SK-N-SH (cell line): Measurements from ENCODE around the gene RFTN1. TPM values are rescaled to one million over a fixed set of nuclear protein-coding genes. Genes with fewer than 3 reads are reported as not detected.

Experiments
- CTCF ChIA-PET: fragments of 300-600, 350-600 bp; formaldehyde crosslinking; extraction: SDS; loops from one replicate; lab custom pipeline; 2021; lab: Yijun Ruan, JAX
- POLR2A ChIA-PET: fragments of 350-600 bp; sonication (Branson Sonifier 250); formaldehyde crosslinking; extraction: SDS; loops from one replicate; lab custom pipeline; 2020; ENCODE audit warnings: antibody characterized with exemption, inconsistent platforms; lab: Yijun Ruan, JAX
- DNase-seq: peaks from one replicate; pipeline ENCODE4 v3.0.0; 2012
- H2AFZ ChIP-seq: fragments of 200-600 bp; sonication (generic); 2 replicates; pipeline ENCODE4 v1.8.1; 2016; ENCODE audit warnings: antibody characterized with exemption, mild to moderate bottlenecking, low read depth
- H3F3A ChIP-seq: fragments of 200-600 bp; sonication (generic); replicated peaks from 2 replicates; pipeline ENCODE3; 2016; ENCODE audit warnings: antibody characterized with exemption, mild to moderate bottlenecking; ENCODE audit not compliant: insufficient read depth
- H3K27ac ChIP-seq, 2 experiments: fragments of 200-500 bp in 1 of 2; fragments of 200-600 bp in 1 of 2; sonication (Bioruptor generic) in 1 of 2; sonication (generic), shearing (Covaris generic) in 1 of 2; 2 replicates each; pipeline versions ENCODE4 v1.5.1 to v1.6.1; 2014 to 2016; ENCODE audit warnings: low read depth in 2 of 2, inconsistent platforms in 1 of 2, low read length in 1 of 2, mild to moderate bottlenecking in 1 of 2, mixed read lengths in 1 of 2
- H3K27me3 ChIP-seq: fragments of 200-600 bp; sonication (generic), shearing (Covaris generic); 2 replicates; pipeline ENCODE4 v1.6.1; 2016; ENCODE audit warnings: mixed run types; ENCODE audit not compliant: insufficient read depth
- H3K36me3 ChIP-seq, 2 experiments: fragments of 200-500 bp in 1 of 2; fragments of 200-600 bp in 1 of 2; sonication (Bioruptor generic) in 1 of 2; sonication (generic) in 1 of 2; replicated peaks in 1 of 2; 2 replicates each; pipeline versions ENCODE3 to v1.5.1; 2014 to 2016; ENCODE audit warnings: low read length in 1 of 2, mild to moderate bottlenecking in 1 of 2; ENCODE audit not compliant: insufficient read depth in 2 of 2, control insufficient read depth in 1 of 2
- H3K4me1 ChIP-seq, 2 experiments: fragments of 200-500 bp in 1 of 2; fragments of 200-600 bp in 1 of 2; sonication (Bioruptor generic) in 1 of 2; sonication (generic), shearing (Covaris generic) in 1 of 2; 2 replicates each; pipeline versions ENCODE4 v1.5.1 to v1.6.1; 2014 to 2016; ENCODE audit warnings: low read depth in 1 of 2, low read length in 1 of 2, mixed run types in 1 of 2; ENCODE audit not compliant: insufficient read depth in 2 of 2, control insufficient read depth in 1 of 2
- H3K4me2 ChIP-seq: fragments of 200-600 bp; sonication (generic), shearing (Covaris generic); 2 replicates; pipeline ENCODE4 v1.6.1; 2017; ENCODE audit warnings: mixed run types
- H3K4me3 ChIP-seq, 2 experiments: fragments of 200-500 bp in 1 of 2; fragments of 200-600 bp in 1 of 2; sonication (Bioruptor generic) in 1 of 2; sonication (generic), shearing (Covaris generic) in 1 of 2; 2 replicates each; pipeline versions ENCODE4 v1.5.1 to v1.8.1; 2014 to 2016; ENCODE audit warnings: low read depth in 2 of 2, inconsistent platforms in 1 of 2, low read length in 1 of 2, mild to moderate bottlenecking in 1 of 2, mixed read lengths in 1 of 2, moderate library complexity in 1 of 2
- H3K79me2 ChIP-seq: fragments of 200-600 bp; sonication (generic); 2 replicates; pipeline ENCODE4 v1.8.1; 2017; ENCODE audit warnings: mild to moderate bottlenecking; ENCODE audit not compliant: insufficient read depth
- H3K9ac ChIP-seq: fragments of 200-600 bp; sonication (generic); 2 replicates; pipeline ENCODE4 v1.6.1; 2017; ENCODE audit warnings: mixed run types
- H3K9me2 ChIP-seq: fragments of 200-600 bp; sonication (generic); 2 replicates; pipeline ENCODE4 v1.6.1; 2017; ENCODE audit warnings: mixed run types
- H3K9me3 ChIP-seq: fragments of 200-600 bp; sonication (generic); 2 replicates; pipeline ENCODE4 v1.6.1; 2017; ENCODE audit warnings: mixed run types, mild to moderate bottlenecking, moderate library complexity
- H4K20me1 ChIP-seq: fragments of 200-600 bp; sonication (generic); 2 replicates; pipeline ENCODE4 v1.6.1; 2017; ENCODE audit warnings: mild to moderate bottlenecking, mixed run types; ENCODE audit not compliant: insufficient read depth
- ELF1 ChIP-seq: IDR thresholded peaks from 2 replicates; pipeline ENCODE4 v1.4.0; 2012
- EP300 ChIP-seq, 2 experiments: IDR thresholded peaks; 2 replicates each; pipeline versions ENCODE4 v1.4.0 to v1.6.1; 2012; ENCODE audit warnings: borderline replicate concordance in 1 of 2, low read depth in 1 of 2, low read length in 1 of 2
- EZH2phosphoT487 ChIP-seq: fragments of 200-600 bp; sonication (generic); IDR thresholded peaks from 2 replicates; pipeline ENCODE4 v1.6.1; 2017; ENCODE audit warnings: low read depth, mixed run types, mild to moderate bottlenecking, antibody characterized with exemption, moderate library complexity, borderline replicate concordance
- FOXJ3 ChIP-seq: sonication (generic); formaldehyde crosslinking; IDR thresholded peaks from 2 replicates; pipeline ENCODE4 v1.5.1; 2020; ENCODE audit warnings: mild to moderate bottlenecking, missing genetic modification reagents
- GABPA ChIP-seq: IDR thresholded peaks from 2 replicates; pipeline ENCODE4 v1.4.0; 2012; ENCODE audit warnings: low read depth, mild to moderate bottlenecking
- RCOR1 ChIP-seq: fragments of 150-350 bp; IDR thresholded peaks from 2 replicates; pipeline ENCODE4 v1.6.1; 2017; ENCODE audit warnings: antibody characterized with exemption, low read length
- SIN3A ChIP-seq: IDR thresholded peaks from 2 replicates; pipeline ENCODE4 v1.6.1; 2012; ENCODE audit warnings: low read depth, mild to moderate bottlenecking, low read length, moderate library complexity, borderline replicate concordance
- TCF12 ChIP-seq: IDR thresholded peaks from 2 replicates; pipeline ENCODE4 v1.4.0; 2012
- WGBS: methylation state at CpG from one replicate; pipeline ENCODE4 v1.1.6; 2017; ENCODE audit warnings: low lambda C conversion rate; 5-methylcytosine and 5-hydroxymethylcytosine counted together
- polyA plus RNA-seq, 3 experiments: library from polyadenylated mRNA; depleted of rRNA; stranded (reverse); fragments of >200 nt; gene quantifications; 2 replicates each; pipeline ENCODE4 v1.2.3, GENCODE V29; 2012
- TF ChIP-seq, protein P1 (sequence below): IDR thresholded peaks from 2 replicates; pipeline ENCODE4 v1.4.0; 2012; ENCODE audit warnings: low read depth, borderline replicate concordance
- TF ChIP-seq, protein P2 (sequence below): IDR thresholded peaks from 2 replicates; pipeline ENCODE4 v1.6.1; 2012; ENCODE audit warnings: mild to moderate bottlenecking, low read depth, low read length, moderate library complexity
- TF ChIP-seq, protein P3 (sequence below): IDR thresholded peaks from 2 replicates; pipeline ENCODE4; 2012

The RFTN1 gene
- polyA plus RNA-seq, 1 of the 3 experiments (the other 2 are of a cell fraction) = 21.2 TPM

- Histone ChIP-seq H3K27me3 (no peaks in the 10 kb centered on the region), H3K27ac (peak overlapping the region in 1 of 2 experiments; percentile 43; a peak in 1 of 4 replicates), H3F3A (peaks cover 14% of the 10 kb centered on the region), H3K4me2 (no peak overlapping the region), H3K9ac (no peak overlapping the region), H3K9me2 (no peaks in the 10 kb centered on the region), H2AFZ (no peak overlapping the region), H4K20me1 (no peaks in the 10 kb centered on the region; the same call in 1 of the 2 replicates), H3K4me3 (no peak overlapping the region), H3K79me2 (peaks cover 99% of the 10 kb centered on the region), H3K9me3 (no peaks in the 10 kb centered on the region), H3K36me3 (peaks cover 0 to 2% of the 10 kb centered on the region in 2 experiments), H3K4me1 (peaks cover 4 to 47% of the 10 kb centered on the region in 2 experiments; a peak in 3 of 4 replicates)
- WGBS = 68% methylated on average over 3 of the region's 4 CpGs
- ChIA-PET CTCF (interaction anchor here (1.7 to 7.0 kb wide), 2 partner anchors 13 to 218 kb away, joined by 6 to 56 read pairs; no protein-coding TSS in a partner anchor), POLR2A (interaction anchor here (0.8 to 1.0 kb wide), 2 partner anchors 8 to 18 kb away, joined by 3 read pairs; no protein-coding TSS in a partner anchor)
- peak; percentile 32 for DNase-seq
- TF ChIP-seq EP300 (IDR thresholded peaks at IDR 0.05; ENCODE audit: borderline replicate concordance in 1 of 2, low read depth in 1 of 2, low read length in 1 of 2) (no peak), TCF12 (no peak), GABPA (no peak), SIN3A (no peak), RCOR1 (0 out of 2 replicates have a peak, but pooled peaks have one; percentile 9), EZH2phosphoT487 (no peak), ELF1 (no peak)
- TF ChIP-seq, protein P1, sequence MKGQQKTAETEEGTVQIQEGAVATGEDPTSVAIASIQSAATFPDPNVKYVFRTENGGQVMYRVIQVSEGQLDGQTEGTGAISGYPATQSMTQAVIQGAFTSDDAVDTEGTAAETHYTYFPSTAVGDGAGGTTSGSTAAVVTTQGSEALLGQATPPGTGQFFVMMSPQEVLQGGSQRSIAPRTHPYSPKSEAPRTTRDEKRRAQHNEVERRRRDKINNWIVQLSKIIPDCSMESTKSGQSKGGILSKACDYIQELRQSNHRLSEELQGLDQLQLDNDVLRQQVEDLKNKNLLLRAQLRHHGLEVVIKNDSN = no peak
- TF ChIP-seq, protein P2, sequence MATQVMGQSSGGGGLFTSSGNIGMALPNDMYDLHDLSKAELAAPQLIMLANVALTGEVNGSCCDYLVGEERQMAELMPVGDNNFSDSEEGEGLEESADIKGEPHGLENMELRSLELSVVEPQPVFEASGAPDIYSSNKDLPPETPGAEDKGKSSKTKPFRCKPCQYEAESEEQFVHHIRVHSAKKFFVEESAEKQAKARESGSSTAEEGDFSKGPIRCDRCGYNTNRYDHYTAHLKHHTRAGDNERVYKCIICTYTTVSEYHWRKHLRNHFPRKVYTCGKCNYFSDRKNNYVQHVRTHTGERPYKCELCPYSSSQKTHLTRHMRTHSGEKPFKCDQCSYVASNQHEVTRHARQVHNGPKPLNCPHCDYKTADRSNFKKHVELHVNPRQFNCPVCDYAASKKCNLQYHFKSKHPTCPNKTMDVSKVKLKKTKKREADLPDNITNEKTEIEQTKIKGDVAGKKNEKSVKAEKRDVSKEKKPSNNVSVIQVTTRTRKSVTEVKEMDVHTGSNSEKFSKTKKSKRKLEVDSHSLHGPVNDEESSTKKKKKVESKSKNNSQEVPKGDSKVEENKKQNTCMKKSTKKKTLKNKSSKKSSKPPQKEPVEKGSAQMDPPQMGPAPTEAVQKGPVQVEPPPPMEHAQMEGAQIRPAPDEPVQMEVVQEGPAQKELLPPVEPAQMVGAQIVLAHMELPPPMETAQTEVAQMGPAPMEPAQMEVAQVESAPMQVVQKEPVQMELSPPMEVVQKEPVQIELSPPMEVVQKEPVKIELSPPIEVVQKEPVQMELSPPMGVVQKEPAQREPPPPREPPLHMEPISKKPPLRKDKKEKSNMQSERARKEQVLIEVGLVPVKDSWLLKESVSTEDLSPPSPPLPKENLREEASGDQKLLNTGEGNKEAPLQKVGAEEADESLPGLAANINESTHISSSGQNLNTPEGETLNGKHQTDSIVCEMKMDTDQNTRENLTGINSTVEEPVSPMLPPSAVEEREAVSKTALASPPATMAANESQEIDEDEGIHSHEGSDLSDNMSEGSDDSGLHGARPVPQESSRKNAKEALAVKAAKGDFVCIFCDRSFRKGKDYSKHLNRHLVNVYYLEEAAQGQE = no peak
Measured at GRCh38 chr3:16508243-16508578, 5.3 kb downstream of the RFTN1 start.

DNA sequence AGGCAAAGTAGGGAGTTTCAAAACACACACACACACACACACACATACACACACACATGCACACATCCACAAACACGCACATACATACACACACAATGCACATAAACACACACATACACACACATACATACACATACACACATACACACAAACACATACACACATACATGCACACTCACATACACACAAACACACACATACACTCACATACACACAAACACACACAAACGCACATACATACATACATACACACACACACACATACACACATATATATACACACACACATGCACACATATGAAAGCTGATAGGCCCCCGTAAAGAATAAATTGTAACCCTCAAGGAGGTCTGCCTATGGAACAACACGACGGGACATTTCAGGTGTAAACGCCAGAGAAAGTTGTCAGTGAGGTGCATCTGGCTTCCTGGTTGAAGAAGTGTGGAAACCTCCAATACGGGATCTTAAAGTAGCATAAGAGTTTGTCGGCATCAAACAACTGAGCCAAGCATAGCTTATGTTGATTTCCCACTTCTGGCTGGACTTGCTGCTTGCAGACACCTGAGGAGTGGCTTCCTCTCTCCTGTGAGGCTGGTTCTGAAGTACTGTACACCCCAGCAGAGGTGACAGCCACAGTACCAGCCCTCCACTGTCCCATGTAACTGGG lies 5.8 kb downstream of the RFTN1 start:
- POLR2A ChIA-PET = interaction anchor here (0.8 to 1.0 kb wide), 2 partner anchors 9 to 17 kb away, joined by 3 read pairs; no protein-coding TSS in a partner anchor
- H3K36me3 ChIP-seq = peaks cover 0 to 2% of the 10 kb centered on the region in 2 experiments
- H3K79me2 ChIP-seq = peaks cover 99% of the 10 kb centered on the region
- peaks cover 4 to 50% of the 10 kb centered on the region in 2 experiments; a peak in 3 of 4 replicates for H3K4me1 ChIP-seq
- no peak overlapping the region for H3K9ac ChIP-seq
- DNase-seq = no peak
- no peak overlapping the region for H3K4me2 ChIP-seq
- whole genome bisulfite sequencing = 91% methylated on average over 8 of the region's 8 CpGs
- H4K20me1 ChIP-seq = no peaks in the 10 kb centered on the region; the same call in 1 of the 2 replicates
- no peak for TF ChIP-seq RCOR1
- TF ChIP-seq, protein P3, sequence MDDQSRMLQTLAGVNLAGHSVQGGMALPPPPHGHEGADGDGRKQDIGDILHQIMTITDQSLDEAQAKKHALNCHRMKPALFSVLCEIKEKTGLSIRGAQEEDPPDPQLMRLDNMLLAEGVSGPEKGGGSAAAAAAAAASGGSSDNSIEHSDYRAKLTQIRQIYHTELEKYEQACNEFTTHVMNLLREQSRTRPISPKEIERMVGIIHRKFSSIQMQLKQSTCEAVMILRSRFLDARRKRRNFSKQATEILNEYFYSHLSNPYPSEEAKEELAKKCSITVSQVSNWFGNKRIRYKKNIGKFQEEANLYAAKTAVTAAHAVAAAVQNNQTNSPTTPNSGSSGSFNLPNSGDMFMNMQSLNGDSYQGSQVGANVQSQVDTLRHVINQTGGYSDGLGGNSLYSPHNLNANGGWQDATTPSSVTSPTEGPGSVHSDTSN = no peak
- no peak for TF ChIP-seq FOXJ3 (CRISPR knock-in tag)
- no peak for TF ChIP-seq EP300 (IDR thresholded peaks at IDR 0.05; ENCODE audit: borderline replicate concordance in 1 of 2, low read depth in 1 of 2, low read length in 1 of 2)
- no peaks in the 10 kb centered on the region for H3K9me2 ChIP-seq
- H3K27me3 ChIP-seq = no peaks in the 10 kb centered on the region
- H2AFZ ChIP-seq = no peak overlapping the region
- H3K27ac ChIP-seq = peak overlapping the region in 1 of 2 experiments; percentile 43; a peak in 1 of 4 replicates
- H3F3A ChIP-seq = peaks cover 12% of the 10 kb centered on the region
- no peak overlapping the region for H3K4me3 ChIP-seq
- H3K9me3 ChIP-seq = no peaks in the 10 kb centered on the region
- CTCF ChIA-PET = interaction anchor here (0.8 to 7.0 kb wide), 3 partner anchors 12 to 218 kb away, joined by 3 to 56 read pairs (median 6); no protein-coding TSS in a partner anchor
